Calu3 (cell line): Measurements from ENCODE around the gene SLCO1A2. TPM values are rescaled to one million over a fixed set of nuclear protein-coding genes. Genes with fewer than 3 reads are reported as not detected.

ENCODE experiments used
- BruUV-seq: library from RNA; stranded (reverse); fragments of 400-500 nt; replicated peaks from 2 replicates; lab custom pipeline; 2021; lab: Mats Ljungman, UMichigan
- CTCF ChIA-PET: fragments of 300-600 bp; sonication (Branson Sonifier 250); formaldehyde crosslinking; loops from one replicate; lab custom pipeline; 2022; ENCODE audit warnings: antibody characterized with exemption; lab: Charles Lee
- DNase-seq: peaks from one replicate; pipeline ENCODE4 v3.0.0; 2022
- H3K27ac Mint-ChIP-seq: one replicate; pipeline ENCODE4 v1.8.0; 2022; ENCODE audit warnings: mixed read lengths; ENCODE audit not compliant: unreplicated experiment
- H3K27me3 Mint-ChIP-seq: one replicate; pipeline ENCODE4 v1.8.0; 2022; ENCODE audit warnings: mixed read lengths; ENCODE audit not compliant: unreplicated experiment
- H3K36me3 Mint-ChIP-seq: one replicate; pipeline ENCODE4 v1.8.0; 2022; ENCODE audit warnings: mild to moderate bottlenecking, moderate library complexity, mixed read lengths; ENCODE audit not compliant: insufficient read depth, unreplicated experiment
- H3K4me1 Mint-ChIP-seq: one replicate; pipeline ENCODE4 v1.8.0; 2022; ENCODE audit warnings: mild to moderate bottlenecking, low read depth, mixed read lengths; ENCODE audit not compliant: unreplicated experiment
- H3K4me3 Mint-ChIP-seq: one replicate; pipeline ENCODE4 v1.8.0; 2022; ENCODE audit warnings: mild to moderate bottlenecking, low read depth, moderate library complexity, mixed read lengths; ENCODE audit not compliant: unreplicated experiment
- H3K9me3 Mint-ChIP-seq: one replicate; pipeline ENCODE4 v1.8.0; 2022; ENCODE audit warnings: low read depth, mixed read lengths; ENCODE audit not compliant: unreplicated experiment
- intact Hi-C: fragments of 100-400 bp; cut with micrococcal nuclease; formaldehyde crosslinking; loops from one replicate; pipeline ENCODE4 v1.10.0; 2022; ENCODE audit not compliant: unreplicated experiment
- total RNA-seq: library from RNA; stranded (reverse); gene quantifications from 2 replicates; pipeline ENCODE4 v1.2.3, GENCODE V29; 2022
- TF ChIP-seq, protein P1 (sequence below): fragments of 200-600 bp; IDR thresholded peaks from one replicate; pipeline ENCODE4 v1.8.0; 2022; ENCODE audit warnings: antibody characterized with exemption; ENCODE audit not compliant: unreplicated experiment

SLCO1A2 gene
- total RNA-seq, 1 experiment from 2014 or later, result not detected

DNA sequence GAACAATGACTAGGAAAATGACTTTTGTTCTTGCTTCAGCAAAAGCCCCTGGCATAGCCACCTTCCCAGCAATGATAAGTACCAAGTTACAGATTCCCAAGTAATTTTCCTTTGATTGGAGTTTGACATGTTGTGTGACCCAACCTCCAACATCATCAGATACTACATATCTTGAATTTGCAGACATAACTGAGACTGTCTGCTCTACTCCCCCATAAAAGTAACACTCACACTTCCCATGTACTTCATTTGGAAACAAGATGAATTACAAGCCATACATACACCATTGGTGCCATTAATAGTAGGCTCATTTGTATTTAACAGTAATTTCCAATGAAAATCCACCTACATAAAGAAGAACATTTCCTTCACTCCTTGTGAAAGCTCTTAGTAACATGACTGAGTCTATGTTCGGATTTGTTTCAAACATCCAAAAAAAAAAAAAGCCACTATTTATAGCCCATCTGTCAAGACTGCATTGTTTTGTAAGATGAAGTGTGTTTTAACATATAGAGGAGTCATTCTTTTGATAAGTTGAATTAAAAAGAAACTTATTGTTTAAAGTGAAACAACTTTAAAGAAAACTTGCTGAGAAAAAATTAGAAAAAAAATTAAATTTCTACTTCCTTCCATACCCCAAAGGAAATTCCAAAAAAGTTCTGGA lies 12.0 kb upstream of the SLCO1A2 start:
- Mint-ChIP-seq H3K27me3 (no peaks in the 10 kb centered on the region), H3K27ac (no peak overlapping the region), H3K4me3 (no peak overlapping the region), H3K4me1 (no peaks in the 10 kb centered on the region), H3K36me3 (no peaks in the 10 kb centered on the region), H3K9me3 (no peaks in the 10 kb centered on the region)
- DNase-seq, result no peak
- TF ChIP-seq, protein P1, sequence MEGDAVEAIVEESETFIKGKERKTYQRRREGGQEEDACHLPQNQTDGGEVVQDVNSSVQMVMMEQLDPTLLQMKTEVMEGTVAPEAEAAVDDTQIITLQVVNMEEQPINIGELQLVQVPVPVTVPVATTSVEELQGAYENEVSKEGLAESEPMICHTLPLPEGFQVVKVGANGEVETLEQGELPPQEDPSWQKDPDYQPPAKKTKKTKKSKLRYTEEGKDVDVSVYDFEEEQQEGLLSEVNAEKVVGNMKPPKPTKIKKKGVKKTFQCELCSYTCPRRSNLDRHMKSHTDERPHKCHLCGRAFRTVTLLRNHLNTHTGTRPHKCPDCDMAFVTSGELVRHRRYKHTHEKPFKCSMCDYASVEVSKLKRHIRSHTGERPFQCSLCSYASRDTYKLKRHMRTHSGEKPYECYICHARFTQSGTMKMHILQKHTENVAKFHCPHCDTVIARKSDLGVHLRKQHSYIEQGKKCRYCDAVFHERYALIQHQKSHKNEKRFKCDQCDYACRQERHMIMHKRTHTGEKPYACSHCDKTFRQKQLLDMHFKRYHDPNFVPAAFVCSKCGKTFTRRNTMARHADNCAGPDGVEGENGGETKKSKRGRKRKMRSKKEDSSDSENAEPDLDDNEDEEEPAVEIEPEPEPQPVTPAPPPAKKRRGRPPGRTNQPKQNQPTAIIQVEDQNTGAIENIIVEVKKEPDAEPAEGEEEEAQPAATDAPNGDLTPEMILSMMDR, result no peak
- CTCF ChIA-PET, result no interaction called here
- intact Hi-C loops, result no loop called here
- no TSS peak for BruUV-seq

DNA sequence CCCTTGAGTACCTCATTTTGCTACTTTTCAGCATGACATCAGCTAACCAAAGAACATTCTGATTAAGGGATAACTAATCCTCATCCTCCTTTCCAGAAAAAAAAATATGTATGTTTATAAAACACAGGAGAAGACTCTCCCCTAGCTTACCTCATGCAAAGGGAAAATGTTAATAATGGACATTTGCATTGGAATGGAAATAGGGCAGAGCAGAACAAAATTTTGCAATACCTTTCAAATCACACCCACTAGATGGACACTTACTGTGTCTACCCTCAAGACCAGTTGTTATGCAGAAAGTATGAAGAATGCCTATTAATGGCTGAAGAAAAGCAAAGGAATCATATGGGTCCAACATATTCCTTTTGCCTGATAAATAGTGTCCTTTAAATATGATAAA lies 8.9 kb upstream of the SLCO1A2 start:
- Mint-ChIP-seq H3K4me3 (no peak overlapping the region), H3K27ac (no peak overlapping the region), H3K36me3 (no peaks in the 10 kb centered on the region), H3K4me1 (no peaks in the 10 kb centered on the region), H3K9me3 (no peaks in the 10 kb centered on the region), H3K27me3 (no peaks in the 10 kb centered on the region)
- TF ChIP-seq, protein P1, result no peak
- intact Hi-C loops, result no loop called here
- no peak for DNase-seq
- CTCF ChIA-PET, result no interaction called here
- no TSS peak for BruUV-seq

DNA sequence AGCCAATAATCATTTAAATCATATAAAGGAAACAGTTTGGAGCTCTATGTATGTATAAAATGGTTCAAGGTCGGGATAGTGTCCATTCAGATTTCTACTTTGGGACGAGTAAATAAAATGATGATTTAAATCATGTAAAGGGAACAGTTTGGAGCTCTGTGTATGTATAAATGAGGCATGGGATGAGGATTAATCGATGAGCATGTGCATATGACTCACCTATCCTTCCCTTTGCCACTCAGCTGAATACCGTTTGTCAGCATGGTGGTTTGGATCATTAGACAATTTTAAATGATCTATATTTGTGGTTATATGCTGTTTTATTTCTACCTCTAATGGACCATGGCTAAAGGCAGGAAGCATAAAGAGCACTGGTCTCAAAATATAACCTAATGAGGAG lies 7.1 kb upstream of the SLCO1A2 start:
- no peaks in the 10 kb centered on the region for H3K4me1 Mint-ChIP-seq

DNA sequence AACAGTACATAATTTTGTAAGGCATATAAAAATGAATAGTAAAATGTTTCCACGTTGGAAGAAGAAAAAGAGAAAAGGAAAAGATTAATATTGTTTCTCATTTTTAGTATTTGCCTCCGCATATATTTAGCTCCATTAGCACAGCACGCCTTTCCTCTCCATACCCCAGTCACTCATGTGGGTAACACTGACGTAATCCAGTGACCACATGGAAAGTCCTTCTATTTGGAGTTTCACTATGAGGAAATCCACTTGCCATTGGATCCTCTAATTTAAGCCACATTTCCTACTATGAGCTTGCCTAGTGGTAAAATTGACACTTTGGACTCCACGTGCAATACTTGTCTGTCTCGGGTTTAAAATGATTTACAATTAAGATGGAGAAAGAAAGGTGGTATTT lies 5.7 kb upstream of the SLCO1A2 start:
- TF ChIP-seq, protein P1, result no peak
- Mint-ChIP-seq H3K27ac (no peak overlapping the region), H3K27me3 (no peaks in the 10 kb centered on the region), H3K9me3 (no peaks in the 10 kb centered on the region), H3K4me1 (no peaks in the 10 kb centered on the region), H3K4me3 (no peak overlapping the region), H3K36me3 (no peaks in the 10 kb centered on the region)
- no peak for DNase-seq
- intact Hi-C loops, result no loop called here
- BruUV-seq, result no TSS peak
- CTCF ChIA-PET, result no interaction called here

More for the DNA sequence above, 7.1 kb upstream of the SLCO1A2 start:
- no peaks in the 10 kb centered on the region for H3K27me3 Mint-ChIP-seq
- H3K9me3 Mint-ChIP-seq, result no peaks in the 10 kb centered on the region
- no peak overlapping the region for H3K4me3 Mint-ChIP-seq
- CTCF ChIA-PET, result interaction anchor here (0.6 kb wide), 1 partner anchor 425 kb away, joined by 3 read pairs; no protein-coding TSS in a partner anchor
- TF ChIP-seq, protein P1, result no peak
- intact Hi-C loops, result no loop called here
- H3K36me3 Mint-ChIP-seq, result no peaks in the 10 kb centered on the region
- no peak for DNase-seq
- BruUV-seq, result no TSS peak
- no peak overlapping the region for H3K27ac Mint-ChIP-seq
